Heart right ventricle (tissue), 16 donors: ENCODE measurements around the gene DNAH1. TPM values are rescaled to one million over a fixed set of nuclear protein-coding genes. Genes with fewer than 3 reads are reported as not detected.

ENCODE experiments used
- ATAC-seq, 8 donors: fragments of 200-7000 bp; cut with Tn5 transposase; one replicate each; pipeline ENCODE4 v1.9.1; 2020; ENCODE audit warnings: mild to moderate bottlenecking in 8 of 8, moderate library complexity in 8 of 8, moderate number of reproducible peaks in 1 of 8
- DNase-seq, 2 donors: peaks; one replicate each; pipeline ENCODE4 v3.0.0-alpha.2; 2020
- H3K27ac ChIP-seq, 10 donors: fragments of 200-600 bp; sonication (generic) in 2 of 10; one replicate each; pipeline versions ENCODE4 v1.5.0 to v1.8.0; 2020 to 2022; ENCODE audit warnings: mild to moderate bottlenecking in 3 of 10
- H3K27me3 ChIP-seq, 7 donors: fragments of 200-600 bp; one replicate each; pipeline ENCODE4 v1.8.0; 2021 to 2022; ENCODE audit warnings: mild to moderate bottlenecking in 2 of 7
- H3K36me3 ChIP-seq, 9 donors: fragments of 200-600 bp; sonication (generic) in 1 of 9; one replicate each; pipeline versions ENCODE4 v1.5.0 to v1.8.0; 2020 to 2022; ENCODE audit warnings: mild to moderate bottlenecking in 2 of 9
- H3K4me1 ChIP-seq, 9 donors: fragments of 200-600 bp; sonication (generic) in 1 of 9; one replicate each; pipeline versions ENCODE4 v1.5.0 to v1.8.0; 2020 to 2022; ENCODE audit warnings: mild to moderate bottlenecking in 4 of 9
- H3K4me3 ChIP-seq, 10 donors: fragments of 200-600 bp; sonication (generic) in 2 of 10; one replicate each; pipeline versions ENCODE4 v1.5.0 to v1.8.0; 2020 to 2022; ENCODE audit warnings: mild to moderate bottlenecking in 7 of 10, moderate library complexity in 2 of 10
- H3K9me3 ChIP-seq, 11 donors: fragments of 200-600 bp in 10 of 11; sonication (generic) in 2 of 11; one replicate each; pipeline versions ENCODE4 v1.5.0 to v1.8.0; 2013 to 2022; ENCODE audit warnings: mild to moderate bottlenecking in 2 of 11, control low read depth in 1 of 11, moderate library complexity in 1 of 11
- CTCF ChIP-seq, 9 donors: fragments of 200-600 bp; sonication (generic) in 2 of 9; IDR thresholded peaks; one replicate each; pipeline versions ENCODE4 v1.5.0 to v1.8.0; 2021 to 2022; ENCODE audit warnings: antibody characterized with exemption in 9 of 9, mild to moderate bottlenecking in 5 of 9, moderate library complexity in 1 of 9
- WGBS, 2 donors: extraction: QIAGEN DNeasy Blood & Tissue Kit; methylation state at CpG; one replicate each; pipeline ENCODE4 v1.1.7; 2013; ENCODE audit warnings: inconsistent platforms in 1 of 2; 5-methylcytosine and 5-hydroxymethylcytosine counted together
- intact Hi-C, 10 donors: fragments of 100-400 bp; cut with DNase I; formaldehyde crosslinking; loops; one replicate each; pipeline versions ENCODE4 v1.11.1 to v1.14.2; 2022
- polyA plus RNA-seq, 2 donors: library from polyadenylated mRNA; stranded (reverse); fragments of 200-250 nt; gene quantifications; one replicate each; pipeline ENCODE4 v1.2.3, GENCODE V29; 2013
- total RNA-seq, 10 donors: library from RNA; stranded (reverse); fragmentation: NEBNext Ultra II Directional in 3 of 10; extraction: Animal tissue kit (Norgen Biotek cat#: 25700) in 3 of 10; gene quantifications; one replicate each; pipeline versions ENCODE4 v1.2.1 to v1.2.4, GENCODE V29; 2021 to 2023
- donor health status: Arrhythmogenic right ventricular cardiomyopathy.
- donor health status: ischemic (EF 13 %, LVEDD 7.1; RV severe dilation, severe dysfunction).
- donor health status: healthy with polysubstance abuse.
- donor health status: DM: no; HTN: yes; CAD: no.
- donor health status: DM: no; HTN: no; CAD: no.
- donor health status: ischemic (EF 25% LVEDD 6.9; RV normal size, moderate dysfunction).
- donor health status: ischemic (EF 25% LVEDD 5.7; RV mildly dilated, moderate dysfunction).
- donor health status: healthy.
- donor health status: DM: yes; HTN: yes; CAD: no.
- donor health status: Ischemic cardiomyopathy.
- donor health status: ischemic (EF 35%, LVEDD 5.7; RV mildly dilated, moderate dysfunction).
- donor health status: nonischemic (EF 11% LVEDD 7.7; RV severe dilation, severe dysfunction).
- donor health status: DM: yes; HTN: yes; CAD: no.
- donor health status: PGD.
- donor health status: ischemic (EF 29% LVEDD 5.4; RV normal size, mild dysfunction).
- donor health status: nonischemic (EF 23%, LVEDD 6.1; RV moderate dilation, normal function).

The DNAH1 gene
- total and polyA plus RNA-seq, 12 donors: 0.99 to 6.4 (median 2.8) TPM

- ATAC-seq (peak; percentile 95 to 97 (median 97)), DNase-seq (peak; percentile 97 to 99)
- whole genome bisulfite sequencing, 2 donors: 0 to 1% methylated on average over 55 to 58 of the region's 58 CpGs
- intact Hi-C loops: loop anchor here in 7 of 10 donors (2.0 to 5.0 kb wide), 5 partner anchors 36 to 126 kb away; partner anchors contain the start of genes TWF2 (in 5 of the 7) and POC1A (in 1 of the 7)
- TF ChIP-seq CTCF (IDR thresholded peaks at IDR 0.05): peak in 8 of 9 donors; percentile 27 to 74 (median 63)
- no peaks in the 10 kb centered on the region for H3K9me3 ChIP-seq
- H3K36me3 ChIP-seq: peaks cover 0 to 32% (median 0%) of the 10 kb centered on the region in 9 donors
- peaks cover 3 to 73% (median 57%) of the 10 kb centered on the region in 9 donors for H3K4me1 ChIP-seq
- H3K4me3 ChIP-seq: peak within 1 kb of the TSS; percentile 58 to 95 (median 87)
- peak within 1 kb of the TSS; percentile 91 to 100 (median 97) for H3K27ac ChIP-seq
- no peaks in the 10 kb centered on the region for H3K27me3 ChIP-seq
These were observed 37.5 kb upstream of the DNAH1 start, which contains the start of gene WDR82 for GRCh38 chr3:52278510-52279069. Gene WDR82 (minus strand): TSS chr3:52278649. CDS start chr3:52278361, 288 bp downstream.

- 44 to 60% methylated on average over 2 of the region's 2 CpGs for WGBS, 2 donors
- Histone ChIP-seq H3K27ac (peak overlapping the region; percentile 0 to 100 (median 97)), H3K9me3 (no peaks in the 10 kb centered on the region), H3K27me3 (no peaks in the 10 kb centered on the region), H3K4me3 (peak overlapping the region in 6 of 10 donors; percentile 62 to 95 (median 88)), H3K36me3 (peaks cover 0 to 30% (median 0%) of the 10 kb centered on the region in 9 donors), H3K4me1 (peaks cover 3 to 63% (median 47%) of the 10 kb centered on the region in 9 donors)
- DNase-seq (no peak), ATAC-seq (no peak)
- intact Hi-C loops: loop anchor here in 7 of 10 donors (2.0 to 5.0 kb wide), 5 partner anchors 37 to 127 kb away; partner anchors contain the start of genes TWF2 (in 5 of the 7) and POC1A (in 1 of the 7)
- TF ChIP-seq CTCF (IDR thresholded peaks at IDR 0.05): no peak
These were observed 36.5 kb upstream of the DNAH1 start for GRCh38 chr3:52279596-52279995.

- intact Hi-C loops: loop anchor here in 1 of 10 donors (10.0 kb wide), 1 partner anchor 285 kb away; the partner anchor contains the start of gene RPL29
- H3K27ac ChIP-seq: peak overlapping the region; percentile 0 to 100 (median 97)
- peaks cover 0 to 30% (median 0%) of the 10 kb centered on the region in 9 donors for H3K36me3 ChIP-seq
- H3K27me3 ChIP-seq: no peaks in the 10 kb centered on the region
- peak in 1 of 8 donors; percentile 2 for ATAC-seq
- 22 to 32% methylated on average over 6 of the region's 6 CpGs for WGBS, 2 donors
- no peaks in the 10 kb centered on the region for H3K9me3 ChIP-seq
- no peak for DNase-seq
- peaks cover 3 to 58% (median 42%) of the 10 kb centered on the region in 9 donors for H3K4me1 ChIP-seq
- peak overlapping the region in 2 of 10 donors; percentile 88 to 95 for H3K4me3 ChIP-seq
- TF ChIP-seq CTCF (IDR thresholded peaks at IDR 0.05): no peak
These were observed 36.1 kb upstream of the DNAH1 start for GRCh38 chr3:52280050-52280461.

GRCh38 chr3:52281981-52282801 lies 33.9 kb upstream of the DNAH1 start:
- 71 to 72% methylated on average over 8 of the region's 8 CpGs for WGBS, 2 donors
- intact Hi-C loops: loop anchor here in 1 of 10 donors (10.0 kb wide), 1 partner anchor 287 kb away; the partner anchor contains the start of gene RPL29

More at GRCh38 chr3:52281981-52282801, 33.9 kb upstream of the DNAH1 start:
- ATAC-seq: no peak
- H3K36me3 ChIP-seq: peaks cover 0 to 24% (median 0%) of the 10 kb centered on the region in 9 donors
- DNase-seq: no peak
- H3K4me1 ChIP-seq: peaks cover 8 to 46% (median 28%) of the 10 kb centered on the region in 9 donors
- TF ChIP-seq CTCF (IDR thresholded peaks at IDR 0.05): no peak
- H3K9me3 ChIP-seq: no peaks in the 10 kb centered on the region
- peak overlapping the region in 2 of 10 donors; percentile 42 to 73 for H3K27ac ChIP-seq
- H3K4me3 ChIP-seq: no peak overlapping the region
- H3K27me3 ChIP-seq: no peaks in the 10 kb centered on the region
